ENCODE data around the gene SLC25A52. TPM values are rescaled to one million over a fixed set of nuclear protein-coding genes. Genes with fewer than 3 reads are reported as not detected.

Gene SLC25A52
- total and polyA plus RNA-seq, 2 experiments from 2014 or later, result not detected

DNA sequence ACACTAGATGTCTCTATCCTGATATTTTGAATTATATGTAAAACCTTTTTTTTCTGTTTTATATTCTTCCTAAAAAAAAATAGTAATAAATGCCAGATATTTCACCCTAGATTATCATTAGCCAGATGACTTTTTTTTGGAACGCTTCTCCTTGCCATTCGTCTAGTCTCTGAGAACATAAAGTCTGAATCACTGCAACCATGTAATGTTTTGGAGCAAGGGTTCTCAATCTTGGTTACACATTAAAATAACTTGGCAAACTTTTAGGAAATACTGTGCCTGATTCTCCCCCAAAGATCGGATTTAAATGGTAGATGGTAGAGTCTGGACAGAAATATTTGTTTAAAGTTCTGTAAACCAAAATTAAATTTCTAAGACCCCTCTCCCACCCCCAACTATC is 21.0 kb downstream of the SLC25A52 start:
- Mint-ChIP-seq H3K27me3 (ENCODE audit: insufficient read depth, low read depth, poor library complexity) (peaks cover 4% of the 10 kb centered on the region), H3K27ac (no peak overlapping the region), H3K36me3 (ENCODE audit: low read depth) (peaks cover 37% of the 10 kb centered on the region), H3K4me3 (no peak overlapping the region), H3K9me3 (peaks cover 38% of the 10 kb centered on the region), H3K4me1 (peaks cover 7% of the 10 kb centered on the region)
- H3K4me1 ChIP-seq (ENCODE audit: insufficient read depth), result 0 out of 2 replicates have a peak, but pooled peaks cover 7% of the 10 kb centered on the region
- no peak overlapping the region for H2AFZ ChIP-seq
- DNase-seq (ENCODE audit: low spot score) (no peak), ATAC-seq (no peak)
- no peak overlapping the region for H3K27ac ChIP-seq (ENCODE audit: low read depth)
- H4K20me1 ChIP-seq (replicated peaks; ENCODE audit: insufficient read depth), result no peaks in the 10 kb centered on the region
- H3F3A ChIP-seq (replicated peaks; ENCODE audit: low read depth), result no peaks in the 10 kb centered on the region
- H3K4me3 ChIP-seq, result no peak overlapping the region
- no peaks in the 10 kb centered on the region for H3K79me2 ChIP-seq (replicated peaks; ENCODE audit: insufficient read depth)
- peaks cover 11% of the 10 kb centered on the region; the same call in 1 of the 2 replicates for H3K36me3 ChIP-seq (ENCODE audit: insufficient read depth)
- no peaks in the 10 kb centered on the region for H3K27me3 ChIP-seq (ENCODE audit: insufficient read depth)
- peaks cover 3% of the 10 kb centered on the region; the same call in 1 of the 2 replicates for H3K9me2 ChIP-seq (ENCODE audit: insufficient read depth)
- TF ChIP-seq, protein P1, sequence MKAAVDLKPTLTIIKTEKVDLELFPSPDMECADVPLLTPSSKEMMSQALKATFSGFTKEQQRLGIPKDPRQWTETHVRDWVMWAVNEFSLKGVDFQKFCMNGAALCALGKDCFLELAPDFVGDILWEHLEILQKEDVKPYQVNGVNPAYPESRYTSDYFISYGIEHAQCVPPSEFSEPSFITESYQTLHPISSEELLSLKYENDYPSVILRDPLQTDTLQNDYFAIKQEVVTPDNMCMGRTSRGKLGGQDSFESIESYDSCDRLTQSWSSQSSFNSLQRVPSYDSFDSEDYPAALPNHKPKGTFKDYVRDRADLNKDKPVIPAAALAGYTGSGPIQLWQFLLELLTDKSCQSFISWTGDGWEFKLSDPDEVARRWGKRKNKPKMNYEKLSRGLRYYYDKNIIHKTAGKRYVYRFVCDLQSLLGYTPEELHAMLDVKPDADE (IDR thresholded peaks at IDR 0.05), result no peak
- TF ChIP-seq, protein P2, sequence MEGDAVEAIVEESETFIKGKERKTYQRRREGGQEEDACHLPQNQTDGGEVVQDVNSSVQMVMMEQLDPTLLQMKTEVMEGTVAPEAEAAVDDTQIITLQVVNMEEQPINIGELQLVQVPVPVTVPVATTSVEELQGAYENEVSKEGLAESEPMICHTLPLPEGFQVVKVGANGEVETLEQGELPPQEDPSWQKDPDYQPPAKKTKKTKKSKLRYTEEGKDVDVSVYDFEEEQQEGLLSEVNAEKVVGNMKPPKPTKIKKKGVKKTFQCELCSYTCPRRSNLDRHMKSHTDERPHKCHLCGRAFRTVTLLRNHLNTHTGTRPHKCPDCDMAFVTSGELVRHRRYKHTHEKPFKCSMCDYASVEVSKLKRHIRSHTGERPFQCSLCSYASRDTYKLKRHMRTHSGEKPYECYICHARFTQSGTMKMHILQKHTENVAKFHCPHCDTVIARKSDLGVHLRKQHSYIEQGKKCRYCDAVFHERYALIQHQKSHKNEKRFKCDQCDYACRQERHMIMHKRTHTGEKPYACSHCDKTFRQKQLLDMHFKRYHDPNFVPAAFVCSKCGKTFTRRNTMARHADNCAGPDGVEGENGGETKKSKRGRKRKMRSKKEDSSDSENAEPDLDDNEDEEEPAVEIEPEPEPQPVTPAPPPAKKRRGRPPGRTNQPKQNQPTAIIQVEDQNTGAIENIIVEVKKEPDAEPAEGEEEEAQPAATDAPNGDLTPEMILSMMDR (conservative IDR thresholded peaks at IDR 0.05; ENCODE audit: low read depth in 2 of 2), result no peak
- no peak overlapping the region for H3K4me2 ChIP-seq

DNA sequence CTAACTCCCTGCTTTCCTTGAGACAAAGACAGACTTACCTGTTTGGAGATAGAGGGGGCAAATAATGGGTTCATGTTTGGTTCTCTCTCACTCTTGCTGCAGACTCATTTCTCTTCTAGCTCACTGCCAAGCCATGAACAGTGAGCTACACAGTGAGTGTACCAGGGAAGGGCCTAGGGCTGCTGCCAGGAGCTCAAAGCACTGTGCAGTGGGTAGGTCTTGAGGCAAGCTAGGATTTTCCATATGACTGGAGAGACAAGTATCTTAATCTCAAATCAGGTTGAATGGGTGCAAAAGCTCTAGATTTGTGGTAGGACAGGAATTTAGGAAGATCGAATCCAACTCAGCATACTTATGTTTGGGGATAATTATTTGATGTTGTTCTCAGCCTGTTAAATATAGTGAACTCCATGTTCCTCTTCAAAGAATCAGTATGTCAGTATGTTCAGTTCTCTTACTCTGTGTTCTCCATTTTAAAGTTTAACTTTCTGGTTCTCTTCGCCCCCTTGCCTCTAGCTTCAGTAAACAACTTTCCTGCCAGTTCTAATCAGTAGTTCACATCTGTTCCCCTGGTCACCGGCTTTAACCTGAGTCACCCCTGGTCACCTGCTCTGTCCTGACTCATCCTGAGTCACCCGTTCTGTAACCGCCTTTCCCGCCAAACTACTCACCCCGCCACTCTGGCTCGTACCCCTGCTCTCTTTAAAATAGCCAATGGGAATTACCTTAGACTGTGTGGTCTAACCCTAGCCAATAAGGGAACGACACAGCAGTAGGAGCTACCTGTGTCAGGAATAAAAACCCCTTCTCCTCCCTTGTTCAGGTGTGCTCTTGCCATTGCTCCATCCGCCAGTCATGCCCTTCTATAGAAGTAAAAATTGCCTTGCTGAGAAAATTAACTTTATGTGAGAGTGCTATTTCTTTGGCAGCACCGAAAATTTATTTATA is 21.9 kb downstream of the SLC25A52 start:
- ATAC-seq, result no peak
- H3K27me3 Mint-ChIP-seq (ENCODE audit: insufficient read depth, low read depth, poor library complexity), result peaks cover 4% of the 10 kb centered on the region

More for the DNA sequence above, 21.9 kb downstream of the SLC25A52 start:
- Histone ChIP-seq H4K20me1 (replicated peaks; ENCODE audit: insufficient read depth) (no peaks in the 10 kb centered on the region), H3K4me1 (ENCODE audit: insufficient read depth) (no peaks in the 10 kb centered on the region), H3F3A (replicated peaks; ENCODE audit: low read depth) (no peaks in the 10 kb centered on the region), H3K4me2 (no peak overlapping the region), H3K9me2 (ENCODE audit: insufficient read depth) (peaks cover 4% of the 10 kb centered on the region; the same call in 1 of the 2 replicates), H2AFZ (no peak overlapping the region), H3K27me3 (ENCODE audit: insufficient read depth) (no peaks in the 10 kb centered on the region), H3K79me2 (replicated peaks; ENCODE audit: insufficient read depth) (no peaks in the 10 kb centered on the region), H3K27ac (ENCODE audit: low read depth) (no peak overlapping the region), H3K4me3 (no peak overlapping the region), H3K36me3 (ENCODE audit: insufficient read depth) (peaks cover 11% of the 10 kb centered on the region; the same call in 1 of the 2 replicates)
- TF ChIP-seq ZNF331 (CRISPR knock-in tag; IDR thresholded peaks at IDR 0.05; ENCODE audit: low read depth), result no peak
- TF ChIP-seq NANOG (IDR thresholded peaks at IDR 0.05; ENCODE audit: borderline replicate concordance), result no peak
- TF ChIP-seq ZNF114 (CRISPR knock-in tag; IDR thresholded peaks at IDR 0.05), result no peak
- TF ChIP-seq, protein P1 (IDR thresholded peaks at IDR 0.05), result no peak
- no peak for TF ChIP-seq EZH2 (IDR thresholded peaks at IDR 0.05; ENCODE audit: low read depth, unreplicated experiment)
- TF ChIP-seq STAT1 (IDR thresholded peaks at IDR 0.05; ENCODE audit: unreplicated experiment), result no peak
- no peak for TF ChIP-seq EZH2phosphoT487 (IDR thresholded peaks at IDR 0.05; ENCODE audit: unreplicated experiment)
- Mint-ChIP-seq H3K9me3 (peaks cover 38% of the 10 kb centered on the region), H3K27ac (no peak overlapping the region), H3K36me3 (ENCODE audit: low read depth) (peaks cover 37% of the 10 kb centered on the region), H3K4me3 (no peak overlapping the region), H3K4me1 (peaks cover 2% of the 10 kb centered on the region; the same call in 1 of the 3 replicates)
- no peak for DNase-seq (ENCODE audit: low spot score)

Measured in GM23338 (cell line).